Measurements from ENCODE around the gene NLK.

The NLK gene

GRCh38 chr17:28221751-28222414 is 179.4 kb downstream of the NLK start:
- ChIA-PET CTCF (interaction anchor here (1.0 kb wide), 1 partner anchor 11 kb away, joined by 4 read pairs; no protein-coding TSS in a partner anchor), POLR2A (interaction anchor here (1.0 kb wide), 1 partner anchor 134 kb away, joined by 3 read pairs; no protein-coding TSS in a partner anchor)
- DNase-seq (ENCODE audit: low read depth, low spot score): no peak
- TF ChIP-seq, protein P1, sequence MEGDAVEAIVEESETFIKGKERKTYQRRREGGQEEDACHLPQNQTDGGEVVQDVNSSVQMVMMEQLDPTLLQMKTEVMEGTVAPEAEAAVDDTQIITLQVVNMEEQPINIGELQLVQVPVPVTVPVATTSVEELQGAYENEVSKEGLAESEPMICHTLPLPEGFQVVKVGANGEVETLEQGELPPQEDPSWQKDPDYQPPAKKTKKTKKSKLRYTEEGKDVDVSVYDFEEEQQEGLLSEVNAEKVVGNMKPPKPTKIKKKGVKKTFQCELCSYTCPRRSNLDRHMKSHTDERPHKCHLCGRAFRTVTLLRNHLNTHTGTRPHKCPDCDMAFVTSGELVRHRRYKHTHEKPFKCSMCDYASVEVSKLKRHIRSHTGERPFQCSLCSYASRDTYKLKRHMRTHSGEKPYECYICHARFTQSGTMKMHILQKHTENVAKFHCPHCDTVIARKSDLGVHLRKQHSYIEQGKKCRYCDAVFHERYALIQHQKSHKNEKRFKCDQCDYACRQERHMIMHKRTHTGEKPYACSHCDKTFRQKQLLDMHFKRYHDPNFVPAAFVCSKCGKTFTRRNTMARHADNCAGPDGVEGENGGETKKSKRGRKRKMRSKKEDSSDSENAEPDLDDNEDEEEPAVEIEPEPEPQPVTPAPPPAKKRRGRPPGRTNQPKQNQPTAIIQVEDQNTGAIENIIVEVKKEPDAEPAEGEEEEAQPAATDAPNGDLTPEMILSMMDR (IDR thresholded peaks at IDR 0.05; ENCODE audit: insufficient read depth, low read length, missing control alignments): no peak
- H3K4me3 ChIP-seq (ENCODE audit: low read depth, low read length): no peak overlapping the region

DNA sequence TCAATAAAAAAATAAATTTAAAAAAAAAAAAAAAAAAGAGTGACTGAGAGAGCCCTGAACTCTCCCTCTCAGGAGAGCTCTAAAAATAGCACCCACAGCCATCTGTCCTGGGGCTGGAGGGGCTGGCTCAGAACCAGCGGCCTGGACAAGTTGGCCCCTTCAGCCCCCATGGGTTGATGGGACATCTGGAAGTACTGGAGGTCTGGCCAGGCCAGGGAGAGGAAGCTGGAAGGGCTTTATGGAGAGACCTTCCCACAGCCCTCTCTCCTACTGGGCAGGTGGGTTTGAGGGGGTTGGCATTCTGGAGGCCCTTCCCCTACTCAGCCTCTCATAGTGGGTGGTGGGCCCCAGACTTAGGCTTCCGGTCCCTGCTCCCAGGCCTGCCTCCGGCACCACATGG is 182.8 kb downstream of the NLK start:
- H3K4me3 ChIP-seq (ENCODE audit: low read depth, low read length): no peak overlapping the region
- ChIA-PET CTCF (interaction anchor here (1.5 to 2.6 kb wide), 2 partner anchors 10 to 27 kb away, joined by 4 to 7 read pairs; no protein-coding TSS in a partner anchor), POLR2A (no interaction called here)
- TF ChIP-seq, protein P1 (IDR thresholded peaks at IDR 0.05; ENCODE audit: insufficient read depth, low read length, missing control alignments): no peak
- no peak for DNase-seq (ENCODE audit: low read depth, low spot score)

DNA sequence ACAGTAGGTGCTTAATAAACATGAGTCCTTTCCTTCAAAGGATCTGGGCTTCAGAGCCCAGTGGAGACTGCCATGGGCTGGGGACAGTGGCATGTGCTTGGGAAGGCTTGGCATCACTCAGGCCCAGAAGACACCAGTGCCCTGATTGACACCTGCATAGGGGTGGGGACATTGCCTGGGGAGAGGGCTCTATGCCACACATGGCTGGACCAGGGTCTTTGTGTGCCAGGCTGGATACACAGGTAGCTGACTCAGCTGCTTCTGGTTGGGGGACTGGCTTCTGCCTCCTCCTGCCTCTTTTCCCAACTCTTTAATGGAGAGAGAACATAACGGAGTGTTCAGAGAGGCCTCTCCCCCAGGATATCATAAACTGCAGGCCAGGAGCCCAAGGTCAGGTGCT is 183.4 kb downstream of the NLK start:
- TF ChIP-seq, protein P1 (IDR thresholded peaks at IDR 0.05; ENCODE audit: insufficient read depth, low read length, missing control alignments): no peak
- DNase-seq (ENCODE audit: low read depth, low spot score): no peak
- H3K4me3 ChIP-seq (ENCODE audit: low read depth, low read length): no peak overlapping the region
- ChIA-PET POLR2A (no interaction called here), CTCF (interaction anchor here (0.7 to 2.6 kb wide), 3 partner anchors 9 to 26 kb away, joined by 3 to 7 read pairs (median 4); no protein-coding TSS in a partner anchor)

- ChIA-PET POLR2A (no interaction called here), CTCF (interaction anchor here (0.7 to 2.6 kb wide), 3 partner anchors 8 to 25 kb away, joined by 3 to 7 read pairs (median 4); no protein-coding TSS in a partner anchor)
- no peak for DNase-seq (ENCODE audit: low read depth, low spot score)
- TF ChIP-seq, protein P1 (IDR thresholded peaks at IDR 0.05; ENCODE audit: insufficient read depth, low read length, missing control alignments): no peak
- no peak overlapping the region for H3K4me3 ChIP-seq (ENCODE audit: low read depth, low read length)
Observed at GRCh38 chr17:28226563-28227315, 184.3 kb downstream of the NLK start.

DNA sequence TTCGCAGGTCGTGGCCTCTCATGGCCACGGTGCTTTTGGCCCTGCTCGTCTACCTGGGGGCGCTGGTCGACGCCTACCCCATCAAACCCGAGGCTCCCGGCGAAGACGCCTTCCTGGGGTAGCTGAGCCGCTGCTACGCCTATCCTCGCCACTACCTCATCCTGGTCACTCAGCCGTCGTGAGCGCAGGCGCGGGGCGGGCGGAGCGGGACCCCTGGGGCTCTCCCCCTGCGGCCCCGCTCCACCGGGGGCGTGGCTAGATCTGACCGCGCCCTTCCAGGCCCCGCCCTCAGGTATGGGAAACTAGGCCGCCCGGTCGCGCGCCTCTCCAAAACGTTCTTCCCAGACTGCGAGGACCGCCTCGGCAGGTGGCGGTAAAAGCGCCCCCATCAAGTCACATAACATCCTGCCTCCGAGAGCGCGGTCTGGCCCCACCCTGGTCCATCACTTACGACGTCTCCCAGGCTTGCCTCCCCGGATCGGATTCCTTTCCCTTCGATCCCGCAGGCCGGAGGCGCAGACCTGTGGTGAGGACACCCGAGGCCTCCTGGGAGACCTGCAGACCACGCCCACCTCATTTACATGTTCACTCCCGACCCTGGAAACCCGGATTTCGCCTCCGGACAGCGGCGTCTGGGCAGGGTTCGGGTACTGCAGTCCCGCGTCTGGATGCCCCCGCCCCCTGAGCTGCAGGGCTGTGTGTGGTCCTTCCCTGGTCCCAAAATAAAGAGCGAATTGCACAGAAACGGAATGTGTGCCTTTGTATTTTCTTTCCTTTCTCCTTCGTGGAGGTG is 185.0 kb downstream of the NLK start:
- no peak for DNase-seq (ENCODE audit: low read depth, low spot score)
- CTCF ChIA-PET: interaction anchor here (2.6 kb wide), 1 partner anchor 24 kb away, joined by 7 read pairs; no protein-coding TSS in a partner anchor
- TF ChIP-seq, protein P1 (IDR thresholded peaks at IDR 0.05; ENCODE audit: insufficient read depth, low read length, missing control alignments): no peak
- POLR2A ChIA-PET: no interaction called here
- H3K4me3 ChIP-seq (ENCODE audit: low read depth, low read length): peak overlapping the region; percentile 51
